CD1c-positive myeloid dendritic cell (primary cell): ENCODE data around the gene P4HA2.
"Not testable (repeated sequence)": the region's sequence is repeated elsewhere in the genome, so short reads cannot be mapped to it uniquely, and the experiment has no call there.

Experiments
- DNase-seq: peaks from one replicate; pipeline ENCODE4 v3.0.0-alpha.2; 2016; ENCODE audit errors: extremely low spot score

P4HA2 gene

GRCh38 chr5:132199116-132199680 lies 28.5 kb downstream of the P4HA2 start:
- no peak for DNase-seq

GRCh38 chr5:132198571-132198970 lies 29.1 kb downstream of the P4HA2 start:
- DNase-seq, result no peak

- DNase-seq, result no peak
Observed at GRCh38 chr5:132195727-132196126, 31.9 kb downstream of the P4HA2 start.

DNA sequence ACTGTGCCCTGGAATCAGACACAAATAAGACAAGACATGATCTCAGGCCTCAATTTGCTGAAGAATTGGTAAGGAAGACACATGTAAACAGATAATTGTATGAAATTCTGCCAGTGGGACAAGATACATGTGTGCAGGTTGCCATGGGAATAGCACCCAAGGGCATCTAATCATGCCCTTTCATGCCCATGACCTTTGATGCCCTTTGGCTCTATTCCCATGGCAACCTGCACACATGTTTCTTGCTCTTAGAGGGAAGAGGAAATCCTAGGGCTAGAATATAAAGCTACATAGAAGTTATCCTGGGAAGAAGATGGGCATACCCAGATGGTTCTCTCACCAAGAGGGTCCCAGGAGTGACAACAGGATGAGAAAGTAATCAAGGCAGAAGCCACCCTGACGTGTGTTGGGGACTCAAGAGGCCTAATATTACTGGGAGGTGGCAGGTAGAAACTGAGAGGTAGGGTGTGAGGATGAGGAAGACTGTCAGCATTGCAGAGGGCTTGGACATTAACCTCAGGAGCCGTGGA lies 34.4 kb downstream of the P4HA2 start:
- DNase-seq, result no peak

DNA sequence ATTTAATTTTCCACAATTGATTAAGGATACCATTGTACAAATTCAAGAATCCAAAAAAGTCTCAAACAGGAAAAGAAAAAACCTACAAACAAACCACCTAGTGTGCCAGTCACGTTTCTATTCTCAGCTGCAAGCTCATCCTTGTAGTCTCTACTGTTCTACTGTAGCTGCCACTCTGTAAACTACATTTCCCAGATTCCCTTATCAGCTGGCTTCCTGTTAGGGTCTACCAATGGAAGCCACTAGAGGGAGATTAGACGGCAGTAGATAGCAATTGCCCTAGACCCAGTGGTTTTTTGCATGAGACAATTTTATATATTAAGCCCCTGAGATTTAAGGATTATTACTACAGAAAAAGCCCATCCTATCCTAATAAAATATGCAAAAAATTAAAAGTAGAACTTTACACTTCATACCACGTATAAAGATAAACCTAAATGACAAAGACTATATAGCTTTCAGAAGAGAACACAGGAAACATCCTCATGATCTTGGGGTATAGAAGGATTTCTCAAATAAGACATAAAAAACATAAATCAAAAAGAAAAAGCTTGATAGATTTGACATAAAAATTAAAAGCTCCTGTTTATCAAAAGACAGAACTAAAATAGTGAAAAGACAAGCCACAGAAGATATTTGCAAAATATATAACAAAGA lies 37.4 kb downstream of the P4HA2 start:
- peak; percentile 63 for DNase-seq

DNA sequence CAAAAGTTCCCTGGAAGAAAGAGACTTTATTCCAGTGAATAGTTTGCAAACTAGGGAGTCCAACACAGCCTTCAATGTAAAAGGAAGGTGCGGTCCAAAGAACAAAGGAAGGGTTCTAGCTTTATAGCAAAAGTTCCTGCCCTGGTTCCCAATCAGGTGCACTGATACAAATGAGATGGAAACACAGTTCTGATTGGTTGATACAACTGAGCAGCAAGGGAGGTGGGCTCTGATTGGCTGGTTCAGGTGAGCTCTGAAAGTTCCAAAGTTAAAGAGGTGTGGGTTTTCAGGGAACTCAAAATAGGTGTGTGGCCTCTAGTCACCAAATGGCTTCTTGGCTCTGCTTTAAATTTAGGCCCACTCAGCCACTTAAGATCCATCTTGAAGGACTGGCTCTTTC lies 43.1 kb downstream of the P4HA2 start:
- no peak for DNase-seq

DNA sequence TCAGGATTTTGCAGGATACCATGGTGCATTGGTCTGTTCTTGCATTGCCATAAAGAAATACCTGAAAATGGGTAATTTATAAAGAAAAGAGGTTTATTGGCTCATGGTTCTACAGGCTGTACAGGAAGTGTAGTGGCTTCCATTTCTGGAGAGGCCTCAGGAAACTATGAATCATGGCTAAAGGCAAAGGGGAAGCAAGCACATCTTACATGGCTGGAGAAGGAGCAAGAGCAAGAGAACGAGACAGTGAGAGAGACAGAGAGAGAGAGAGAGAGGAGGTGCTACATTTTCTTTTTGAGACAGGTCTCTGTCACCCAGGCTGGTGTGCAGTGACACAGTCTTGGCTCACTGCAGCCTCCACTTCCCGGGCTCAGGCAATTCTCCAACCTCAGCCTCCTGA lies 43.9 kb downstream of the P4HA2 start:
- peak; percentile 20 for DNase-seq

GRCh38 chr5:132182359-132183040 lies 45.2 kb downstream of the P4HA2 start:
- no peak for DNase-seq

DNA sequence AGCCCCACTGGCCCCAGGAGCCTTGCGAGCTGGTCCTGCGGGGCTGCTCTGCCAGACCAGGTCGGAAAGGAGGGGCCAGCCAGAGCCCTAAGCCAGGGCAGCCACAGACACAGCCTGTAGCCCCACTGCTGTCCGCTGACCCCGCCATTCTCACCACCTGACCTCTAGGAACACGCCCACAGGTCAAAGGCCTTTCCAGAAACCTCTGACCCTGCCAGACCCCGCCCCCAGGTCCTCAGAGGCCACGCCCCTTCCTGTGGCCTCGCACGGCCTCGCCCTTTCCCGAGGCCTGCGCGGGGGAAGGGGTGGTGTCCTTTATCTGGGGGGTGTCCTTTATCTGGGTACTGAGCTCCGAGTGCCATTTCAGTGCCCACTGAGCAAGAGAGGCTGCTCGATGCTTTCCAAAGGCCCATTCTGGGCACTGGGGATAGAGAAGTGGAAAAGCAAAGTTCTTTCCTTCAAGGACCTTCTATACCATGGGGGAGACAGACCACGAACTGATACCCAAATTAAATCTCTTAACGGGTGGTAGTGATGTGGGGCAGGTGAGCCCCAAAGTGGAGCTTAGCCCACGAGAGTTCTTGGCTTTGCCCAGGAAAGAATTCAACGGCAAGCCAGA lies 46.5 kb downstream of the P4HA2 start:
- DNase-seq, result no peak

- peak; percentile 67 for DNase-seq
Observed at GRCh38 chr5:132180134-132180745, 47.4 kb downstream of the P4HA2 start.

DNA sequence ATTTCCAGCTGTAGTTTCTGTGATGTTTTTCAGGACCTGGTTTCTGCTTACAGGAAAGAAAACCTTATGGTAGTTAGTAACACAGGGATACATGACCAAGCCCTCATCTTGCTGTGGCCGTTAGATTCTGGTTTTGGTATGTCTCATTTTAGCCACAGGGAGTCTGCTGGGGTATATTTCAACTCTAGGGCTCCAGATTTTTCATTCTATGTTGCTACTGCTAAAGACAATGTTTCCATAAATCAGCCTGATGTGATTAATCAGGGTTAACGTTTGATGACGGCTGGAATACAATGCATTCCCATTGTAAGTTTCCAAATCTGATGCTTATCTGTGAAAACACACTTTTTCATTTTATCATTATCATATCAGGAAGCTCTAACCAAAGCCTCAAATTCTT lies 48.2 kb downstream of the P4HA2 start:
- DNase-seq, result no peak

DNA sequence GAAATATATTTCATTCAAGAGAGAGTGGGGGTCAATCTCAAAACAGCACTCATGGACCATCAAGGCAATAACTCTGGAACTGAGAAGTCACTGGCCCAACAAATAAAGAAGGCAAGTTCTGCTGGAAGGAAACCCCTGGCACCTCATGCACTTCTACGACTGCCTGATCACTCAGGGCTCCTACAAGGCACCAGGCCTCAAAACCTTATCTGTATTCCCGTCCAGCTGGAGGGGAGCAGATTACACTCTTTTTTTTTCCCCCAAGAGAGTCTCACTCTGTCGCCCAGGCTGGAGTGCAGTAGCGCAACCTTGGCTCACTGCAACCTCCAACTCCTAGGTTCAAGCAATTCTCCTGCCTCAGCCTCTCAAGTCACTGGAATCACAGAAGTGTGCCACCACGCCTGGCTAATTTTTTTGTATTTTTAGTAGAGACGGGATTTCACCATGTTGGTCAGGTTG lies 49.9 kb downstream of the P4HA2 start:
- DNase-seq, result no peak

DNA sequence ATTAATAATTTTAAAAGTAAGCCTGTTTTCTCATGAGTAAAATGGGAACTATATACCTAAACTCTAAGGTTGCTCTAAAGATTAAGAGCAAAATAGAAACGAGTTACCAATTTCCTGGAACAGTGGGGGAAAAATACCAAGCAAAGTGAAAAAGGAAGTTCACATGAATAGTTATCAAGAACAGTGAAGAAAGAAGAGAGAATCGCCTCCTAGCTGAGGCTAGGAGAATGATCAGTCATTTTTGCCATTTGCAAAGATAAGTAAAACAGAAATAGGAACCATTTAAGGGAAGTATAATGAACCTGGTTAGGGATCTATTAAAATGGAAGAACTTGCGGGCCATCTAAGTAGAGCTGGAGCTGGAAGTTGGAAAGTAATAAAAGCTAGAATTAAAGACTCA lies 50.7 kb downstream of the P4HA2 start:
- peak; percentile 72 for DNase-seq

GRCh38 chr5:132176521-132176945 lies 51.1 kb downstream of the P4HA2 start:
- no peak for DNase-seq

DNA sequence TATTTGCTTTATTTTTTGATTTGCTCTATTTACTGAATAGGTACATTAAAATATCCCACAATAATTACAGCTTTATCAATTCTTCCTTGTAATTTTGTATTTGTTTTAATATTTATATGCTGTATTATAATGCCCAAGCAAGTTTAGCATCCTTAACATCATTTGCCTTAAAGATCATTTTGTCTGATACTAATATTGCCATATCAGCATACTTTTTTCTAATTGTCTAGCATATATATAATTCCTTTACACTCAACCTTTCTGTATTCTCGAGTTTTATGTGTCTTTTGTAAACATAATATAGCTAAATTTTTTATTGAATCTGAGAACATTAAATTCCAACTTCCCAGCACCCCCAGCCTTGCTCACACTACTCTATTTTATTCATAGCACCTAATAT lies 64.7 kb downstream of the P4HA2 start:
- DNase-seq, result no peak

DNA sequence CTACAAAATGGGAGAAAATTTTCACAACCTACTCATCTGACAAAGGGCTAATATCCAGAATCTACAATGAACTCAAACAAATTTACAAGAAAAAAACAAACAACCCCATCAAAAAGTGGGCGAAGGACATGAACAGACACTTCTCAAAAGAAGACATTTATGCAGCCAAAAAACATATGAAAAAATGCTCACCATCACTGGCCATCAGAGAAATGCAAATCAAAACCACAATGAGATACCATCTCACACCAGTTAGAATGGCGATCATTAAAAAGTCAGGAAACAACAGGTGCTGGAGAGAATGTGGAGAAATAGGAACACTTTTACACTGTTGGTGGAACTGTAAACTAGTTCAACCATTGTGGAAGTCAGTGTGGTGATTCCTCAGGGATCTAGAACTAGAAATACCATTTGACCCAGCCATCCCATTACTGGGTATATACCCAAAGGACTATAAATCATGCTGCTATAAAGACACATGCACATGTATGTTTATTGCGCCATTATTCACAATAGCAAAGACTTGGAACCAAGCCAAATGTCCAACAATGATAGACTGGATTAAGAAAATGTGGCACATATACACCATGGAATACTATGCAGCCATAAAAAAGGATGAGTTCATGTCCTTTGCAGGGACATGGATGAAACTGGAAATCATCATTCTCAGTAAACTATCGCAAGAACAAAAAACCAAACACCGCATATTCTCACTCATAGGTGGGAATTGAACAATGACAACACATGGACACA lies 65.9 kb downstream of the P4HA2 start:
- not testable (repeated sequence) for DNase-seq

DNA sequence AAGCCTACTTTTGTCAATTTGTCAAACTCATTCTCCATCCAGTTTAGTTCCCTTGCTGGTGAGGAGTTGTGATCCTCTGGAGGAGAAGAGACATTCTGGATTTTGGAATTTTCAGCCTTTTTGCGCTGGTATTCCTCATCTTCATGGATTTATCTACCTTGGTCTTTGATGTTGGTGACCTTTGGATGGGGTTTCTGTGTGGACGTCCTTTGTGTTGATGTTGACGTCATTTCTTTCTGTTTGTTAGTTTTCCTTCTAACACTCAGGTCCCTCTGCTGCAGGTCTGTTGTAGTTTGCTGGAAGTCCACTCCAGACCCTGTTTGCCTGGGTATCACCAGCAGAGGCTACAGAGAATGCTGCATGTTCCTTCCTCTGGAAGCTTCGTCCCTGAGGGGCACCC lies 71.2 kb downstream of the P4HA2 start:
- no peak for DNase-seq

- DNase-seq, result no peak
Observed at GRCh38 chr5:132150565-132150964, 77.1 kb downstream of the P4HA2 start.

DNA sequence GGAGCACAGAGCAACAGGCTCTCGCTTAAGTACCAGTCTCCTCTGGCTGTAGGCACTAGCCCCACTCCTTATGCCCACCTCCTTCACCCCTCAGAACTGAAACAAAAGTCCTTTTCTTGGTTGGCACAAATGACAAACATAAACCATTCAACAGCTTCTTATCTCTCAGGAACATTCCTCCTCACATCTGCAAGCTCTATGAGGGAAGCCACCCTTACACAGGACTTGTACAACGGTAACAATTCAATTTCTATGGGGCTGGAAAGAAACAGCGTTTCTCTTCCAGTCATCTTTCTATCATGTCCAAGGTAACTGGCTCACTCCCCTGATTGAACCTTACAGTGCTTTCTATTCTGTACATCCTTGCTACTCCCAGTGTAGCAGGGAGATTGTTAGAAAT lies 80.0 kb downstream of the P4HA2 start:
- no peak for DNase-seq

DNA sequence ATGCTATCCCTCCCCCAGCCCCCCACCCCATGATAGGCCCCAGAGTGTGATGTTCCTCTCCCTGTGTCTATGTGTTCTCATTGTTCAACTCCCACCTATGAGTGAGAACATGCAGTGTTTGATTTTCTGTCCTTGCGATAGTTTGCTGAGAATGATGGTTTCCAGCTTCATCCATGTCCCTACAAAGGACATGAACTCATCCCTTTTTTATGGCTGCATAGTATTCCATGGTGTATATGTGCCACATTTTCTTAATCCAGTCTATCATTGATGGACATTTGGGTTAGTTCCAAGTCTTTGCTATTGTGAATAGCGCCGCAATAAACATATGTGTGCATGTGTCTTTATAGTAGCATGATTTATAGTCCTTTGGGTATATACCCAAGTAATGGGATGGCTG lies 82.3 kb downstream of the P4HA2 start:
- DNase-seq, result not testable (repeated sequence)

GRCh38 chr5:132143148-132143547 lies 84.5 kb downstream of the P4HA2 start:
- no peak for DNase-seq
